GM06990 (cell line): ENCODE results near the gene PRAMEF33.
"Not testable (repeated sequence)": the region's sequence is repeated elsewhere in the genome, so short reads cannot be mapped to it uniquely, and the experiment has no call there.

Experiments used
- DNase-seq: peaks from one replicate; pipeline ENCODE4 v3.0.0-alpha.2; 2011; ENCODE audit not compliant: insufficient read length; ENCODE audit errors: extremely low read depth
- H3K27me3 ChIP-seq: replicated peaks from 2 replicates; pipeline ENCODE4 v1.6.0; 2011; ENCODE audit warnings: low read length; ENCODE audit not compliant: control insufficient read depth, insufficient read depth
- H3K36me3 ChIP-seq: 2 replicates; pipeline ENCODE4 v1.5.1; 2011; ENCODE audit warnings: low read length; ENCODE audit not compliant: control insufficient read depth, insufficient read depth
- H3K4me3 ChIP-seq: replicated peaks from 2 replicates; pipeline ENCODE4 v1.5.1; 2011; ENCODE audit warnings: low read depth, mild to moderate bottlenecking, control low read depth, low read length

Gene PRAMEF33

GRCh38 chr1:13303239-13303638, at the start of gene PRAMEF33:
Gene PRAMEF33 (plus strand): TSS chr1:13303539. CDS start chr1:13305955, 2,416 bp downstream.
- not testable (repeated sequence) for H3K27me3 ChIP-seq, H3K4me3 ChIP-seq, DNase-seq, H3K36me3 ChIP-seq

DNA sequence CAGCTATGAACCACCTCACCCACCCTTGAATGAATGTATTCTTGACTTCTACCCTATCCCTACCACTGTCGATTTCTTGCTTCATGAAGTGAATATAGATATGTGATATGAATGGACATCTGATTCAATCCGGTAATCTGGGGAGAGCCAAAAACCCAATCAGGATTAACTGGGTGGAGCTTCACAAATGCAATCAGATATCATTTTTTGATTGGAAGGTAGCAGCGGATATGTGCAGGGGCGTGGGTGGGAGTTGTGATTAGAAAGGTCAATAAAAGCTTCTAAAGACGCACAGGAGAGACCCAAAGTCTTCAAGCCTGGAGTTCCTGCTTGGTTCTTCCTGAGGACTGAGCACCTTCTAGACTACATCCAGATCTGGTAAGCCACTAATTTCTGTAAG, 49.4 kb upstream of the PRAMEF33 start, which contains the start of gene PRAMEF5:
TSS of gene PRAMEF5 (plus strand) at position 301 of the 400 bp plus-strand sequence. CDS start 5,071 bp downstream, outside the sequence.
- not testable (repeated sequence) for H3K27me3 ChIP-seq, H3K36me3 ChIP-seq, H3K4me3 ChIP-seq, DNase-seq

DNA sequence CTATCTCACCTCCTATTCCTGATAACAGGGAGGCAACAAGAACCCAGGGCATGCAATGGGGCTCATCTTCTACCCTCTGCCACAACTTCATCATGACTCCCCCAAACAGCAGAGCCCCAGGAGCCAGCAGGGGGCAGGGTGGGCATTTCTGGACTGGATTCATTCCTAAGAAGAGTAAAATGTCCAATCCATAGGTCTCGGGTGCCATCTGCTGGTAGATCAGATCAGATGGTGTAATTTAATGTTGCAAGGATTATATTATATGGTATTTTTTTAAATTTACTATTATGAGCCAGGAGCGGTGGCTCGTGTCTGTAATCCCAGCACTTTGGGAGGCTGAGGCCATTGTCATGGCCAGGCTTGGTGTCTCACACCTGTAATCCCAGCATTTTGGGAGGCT, 38.2 kb upstream of the PRAMEF33 start:
- not testable (repeated sequence) for H3K4me3 ChIP-seq, H3K36me3 ChIP-seq, DNase-seq, H3K27me3 ChIP-seq

GRCh38 chr1:13277016-13277415, 26.3 kb upstream of the PRAMEF33 start:
- H3K27me3 ChIP-seq, H3K36me3 ChIP-seq, H3K4me3 ChIP-seq, DNase-seq: not testable (repeated sequence)

GRCh38 chr1:13279617-13280016, 23.7 kb upstream of the PRAMEF33 start:
- not testable (repeated sequence) for H3K36me3 ChIP-seq, H3K27me3 ChIP-seq, DNase-seq, H3K4me3 ChIP-seq

- H3K27me3 ChIP-seq, DNase-seq, H3K36me3 ChIP-seq, H3K4me3 ChIP-seq: not testable (repeated sequence)
Observed at GRCh38 chr1:13285037-13285436, 18.3 kb upstream of the PRAMEF33 start, which contains the start of gene PRAMEF8. Gene PRAMEF8 (minus strand): TSS chr1:13285137. CDS start chr1:13284091, 1,046 bp downstream.

GRCh38 chr1:13289030-13289429, 14.3 kb upstream of the PRAMEF33 start:
- not testable (repeated sequence) for H3K36me3 ChIP-seq, H3K27me3 ChIP-seq, H3K4me3 ChIP-seq, DNase-seq

DNA sequence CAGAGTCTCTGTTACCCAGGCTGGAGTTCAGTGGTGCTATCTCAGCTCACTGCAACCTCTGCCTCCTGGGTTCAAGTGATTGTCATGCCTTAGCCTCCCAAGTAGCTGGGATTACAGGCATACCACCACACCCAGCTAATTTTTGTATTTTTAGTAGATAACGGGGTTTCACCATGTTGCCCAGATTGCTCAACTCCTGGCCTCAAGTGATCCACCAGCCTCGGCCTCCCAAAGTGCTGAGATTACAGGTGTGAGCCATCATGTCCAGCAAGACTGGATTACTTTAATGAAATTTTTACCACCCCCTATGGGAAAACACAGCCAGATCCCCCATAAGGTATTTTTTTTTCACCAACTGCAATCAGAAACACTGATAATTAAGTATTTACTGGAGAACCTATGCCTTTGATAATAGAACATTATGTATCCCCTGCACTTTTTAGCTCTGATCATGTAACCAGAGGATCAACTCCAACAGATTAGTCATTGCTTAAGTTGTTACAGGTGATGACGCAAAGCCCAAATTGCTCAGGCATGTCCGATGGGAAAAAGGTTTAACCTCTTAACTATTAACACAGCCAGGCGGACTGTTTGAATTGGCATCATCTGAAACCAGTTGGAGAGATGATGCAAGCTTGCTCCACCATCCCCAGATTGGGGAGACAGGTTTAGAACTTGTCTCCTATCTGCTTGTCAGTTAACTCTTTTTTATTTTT, 6.0 kb upstream of the PRAMEF33 start:
- H3K4me3 ChIP-seq, DNase-seq, H3K36me3 ChIP-seq, H3K27me3 ChIP-seq: not testable (repeated sequence)

GRCh38 chr1:13298699-13299098, 4.6 kb upstream of the PRAMEF33 start:
- H3K4me3 ChIP-seq, H3K36me3 ChIP-seq, H3K27me3 ChIP-seq, DNase-seq: not testable (repeated sequence)

DNA sequence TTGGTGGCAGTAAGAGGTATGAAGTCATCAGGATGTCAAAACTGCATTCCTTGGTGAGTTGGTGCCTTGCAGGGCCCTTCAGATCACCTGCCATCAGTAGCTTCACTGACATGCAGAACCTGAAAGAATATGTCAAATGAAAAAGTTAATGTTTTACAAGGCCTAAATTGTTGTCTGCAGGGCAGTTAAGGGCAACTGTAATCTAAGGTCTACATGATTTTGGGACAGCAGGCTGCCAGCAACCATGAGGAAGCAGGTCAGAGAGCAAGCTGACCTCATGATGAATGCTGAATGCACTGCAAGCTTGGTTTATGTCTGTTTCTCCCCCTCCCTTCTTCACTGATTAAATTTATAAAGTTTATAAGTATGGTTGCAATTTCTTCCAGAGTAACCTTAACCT, 1.1 kb upstream of the PRAMEF33 start:
- not testable (repeated sequence) for H3K36me3 ChIP-seq, H3K4me3 ChIP-seq, DNase-seq, H3K27me3 ChIP-seq

DNA sequence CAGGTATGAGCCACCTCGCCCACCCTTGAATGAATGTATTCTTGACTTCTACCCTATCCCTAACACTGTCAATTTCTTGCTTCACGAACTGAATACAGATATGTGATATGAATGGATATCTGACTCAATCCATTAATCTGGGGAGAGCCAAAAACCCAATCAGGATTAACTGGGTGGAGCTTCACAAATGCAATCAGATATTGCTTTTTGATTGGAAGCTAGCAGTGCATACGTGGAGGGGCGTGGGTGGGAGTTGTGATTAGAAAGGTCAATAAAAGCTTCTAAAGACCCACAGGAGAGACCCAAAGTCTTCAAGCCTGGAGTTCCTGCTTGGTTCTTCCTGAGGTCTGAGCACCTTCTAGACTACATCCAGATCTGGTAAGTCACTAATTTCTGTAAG, 11.9 kb downstream of the PRAMEF33 start, which contains the start of gene PRAMEF15:
TSS of gene PRAMEF15 (plus strand) at position 301 of the 400 bp plus-strand sequence. CDS start 2,827 bp downstream, outside the sequence.
- not testable (repeated sequence) for DNase-seq, H3K36me3 ChIP-seq, H3K27me3 ChIP-seq, H3K4me3 ChIP-seq

DNA sequence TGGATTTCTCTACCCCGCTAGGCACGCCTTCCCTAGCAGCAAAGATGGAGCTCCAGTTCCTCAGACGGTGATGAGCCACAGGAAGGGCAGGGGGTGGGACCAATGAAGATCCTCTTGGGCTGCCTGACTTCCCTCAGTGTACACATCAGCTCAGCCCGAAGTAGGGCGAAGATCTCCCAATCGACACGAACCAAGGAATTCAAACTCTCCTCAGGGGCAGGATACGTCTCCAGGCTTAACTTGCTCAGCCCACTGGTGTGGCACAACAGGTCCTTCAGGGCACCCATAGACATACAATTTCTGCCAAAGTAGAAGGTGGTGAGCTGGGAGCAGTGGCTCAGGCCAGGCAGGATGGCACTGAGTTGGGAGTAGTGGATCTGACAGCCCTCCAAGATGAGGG, 39.2 kb downstream of the PRAMEF33 start:
- not testable (repeated sequence) for H3K36me3 ChIP-seq, DNase-seq, H3K4me3 ChIP-seq, H3K27me3 ChIP-seq

GRCh38 chr1:13347034-13347433, 43.7 kb downstream of the PRAMEF33 start, which contains the start of gene PRAMEF14:
Gene PRAMEF14 (minus strand): TSS chr1:13347134. CDS start chr1:13345314, 1,820 bp downstream.
- not testable (repeated sequence) for H3K4me3 ChIP-seq, H3K27me3 ChIP-seq, H3K36me3 ChIP-seq, DNase-seq

DNA sequence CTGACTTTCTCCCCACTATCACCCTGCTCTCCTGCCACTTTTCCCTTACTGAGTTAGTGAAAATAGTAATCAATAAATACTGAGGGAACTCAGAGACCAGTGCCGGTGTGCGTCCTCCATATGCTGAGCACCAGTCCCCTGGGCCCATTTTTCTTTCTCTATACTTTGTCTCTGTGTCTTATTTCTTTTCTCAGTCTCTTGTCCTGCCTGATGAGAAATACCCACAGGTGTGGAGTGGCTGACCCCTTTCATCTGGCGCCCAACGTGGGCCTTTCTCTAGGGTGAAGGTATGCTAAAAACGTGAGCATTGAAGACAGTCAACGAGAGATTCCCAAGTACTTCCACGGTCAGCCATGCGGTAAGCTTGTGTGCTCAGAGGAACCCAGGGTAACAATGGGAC, 50.1 kb downstream of the PRAMEF33 start:
- DNase-seq, H3K27me3 ChIP-seq, H3K36me3 ChIP-seq, H3K4me3 ChIP-seq: not testable (repeated sequence)
